ENCODE data around the gene CPD. TPM values are rescaled to one million over a fixed set of nuclear protein-coding genes. Genes with fewer than 3 reads are reported as not detected.

Gene CPD
- total RNA-seq, 1 donor from 2014 or later: 51.2 TPM

GRCh38 chr17:30352240-30352814 is 26.4 kb upstream of the CPD start:
- H3K27ac Mint-ChIP-seq (ENCODE audit: unreplicated experiment): no peak overlapping the region
- Histone ChIP-seq H3K27ac (ENCODE audit: low read depth, low read length) (no peak overlapping the region), H3K9me3 (ENCODE audit: insufficient read depth, low read depth, low read length) (no peaks in the 10 kb centered on the region), H2AFZ (ENCODE audit: low read depth, low read length) (no peak overlapping the region), H3K4me1 (ENCODE audit: insufficient read depth, low read length) (no peaks in the 10 kb centered on the region), H3K79me2 (ENCODE audit: insufficient read depth, low read length) (no peaks in the 10 kb centered on the region), H4K20me1 (ENCODE audit: insufficient read depth, low read length) (no peaks in the 10 kb centered on the region), H3K4me3 (ENCODE audit: insufficient read depth, low read depth, low read length) (no peak overlapping the region), H3K4me2 (ENCODE audit: low read length) (no peak overlapping the region), H3K9ac (ENCODE audit: low read length) (no peak overlapping the region), H3K27me3 (ENCODE audit: insufficient read depth, low read length) (peaks cover 2% of the 10 kb centered on the region), H3K36me3 (ENCODE audit: insufficient read depth, low read length) (no peaks in the 10 kb centered on the region)
- no peak for FAIRE-seq
- peaks cover 6% of the 10 kb centered on the region for H3K27me3 Mint-ChIP-seq (ENCODE audit: low read depth, unreplicated experiment)
- no peak overlapping the region for H3K4me3 Mint-ChIP-seq (ENCODE audit: unreplicated experiment)
- TF ChIP-seq CTCF (IDR thresholded peaks at IDR 0.05; ENCODE audit: insufficient read depth, low read depth, low read length) (no peak), EZH2 (IDR thresholded peaks at IDR 0.05; ENCODE audit: insufficient read depth, low read length) (no peak)
- no peak for DNase-seq (ENCODE audit: low read depth)
- H3K36me3 Mint-ChIP-seq (ENCODE audit: low read depth, unreplicated experiment): no peaks in the 10 kb centered on the region
- H3K9me3 Mint-ChIP-seq (ENCODE audit: unreplicated experiment): no peaks in the 10 kb centered on the region
- no peaks in the 10 kb centered on the region for H3K4me1 Mint-ChIP-seq (ENCODE audit: low read depth, unreplicated experiment)

GRCh38 chr17:30354701-30355100 is 24.0 kb upstream of the CPD start:
- H2AFZ ChIP-seq (ENCODE audit: low read depth, low read length): no peak overlapping the region
- no peaks in the 10 kb centered on the region for H3K9me3 Mint-ChIP-seq (ENCODE audit: unreplicated experiment)
- no peak overlapping the region for H3K27ac Mint-ChIP-seq (ENCODE audit: unreplicated experiment)
- H3K27me3 ChIP-seq (ENCODE audit: insufficient read depth, low read length): no peaks in the 10 kb centered on the region
- H3K36me3 ChIP-seq (ENCODE audit: insufficient read depth, low read length): no peaks in the 10 kb centered on the region
- H3K4me1 Mint-ChIP-seq (ENCODE audit: low read depth, unreplicated experiment): no peaks in the 10 kb centered on the region
- no peak overlapping the region for H3K4me3 Mint-ChIP-seq (ENCODE audit: unreplicated experiment)
- FAIRE-seq (no peak), DNase-seq (ENCODE audit: low read depth) (no peak)
- H3K27me3 Mint-ChIP-seq (ENCODE audit: low read depth, unreplicated experiment): peaks cover 3% of the 10 kb centered on the region
- H3K27ac ChIP-seq (ENCODE audit: low read depth, low read length): no peak overlapping the region
- no peaks in the 10 kb centered on the region for H3K9me3 ChIP-seq (ENCODE audit: insufficient read depth, low read depth, low read length)
- H3K4me1 ChIP-seq (ENCODE audit: insufficient read depth, low read length): no peaks in the 10 kb centered on the region
- no peaks in the 10 kb centered on the region for H3K36me3 Mint-ChIP-seq (ENCODE audit: low read depth, unreplicated experiment)
- no peak overlapping the region for H3K4me2 ChIP-seq (ENCODE audit: low read length)
- H4K20me1 ChIP-seq (ENCODE audit: insufficient read depth, low read length): no peaks in the 10 kb centered on the region
- H3K9ac ChIP-seq (ENCODE audit: low read length): no peak overlapping the region
- TF ChIP-seq EZH2 (IDR thresholded peaks at IDR 0.05; ENCODE audit: insufficient read depth, low read length) (no peak), CTCF (IDR thresholded peaks at IDR 0.05; ENCODE audit: insufficient read depth, low read depth, low read length) (no peak)
- H3K4me3 ChIP-seq (ENCODE audit: insufficient read depth, low read depth, low read length): no peak overlapping the region
- no peaks in the 10 kb centered on the region for H3K79me2 ChIP-seq (ENCODE audit: insufficient read depth, low read length)

DNA sequence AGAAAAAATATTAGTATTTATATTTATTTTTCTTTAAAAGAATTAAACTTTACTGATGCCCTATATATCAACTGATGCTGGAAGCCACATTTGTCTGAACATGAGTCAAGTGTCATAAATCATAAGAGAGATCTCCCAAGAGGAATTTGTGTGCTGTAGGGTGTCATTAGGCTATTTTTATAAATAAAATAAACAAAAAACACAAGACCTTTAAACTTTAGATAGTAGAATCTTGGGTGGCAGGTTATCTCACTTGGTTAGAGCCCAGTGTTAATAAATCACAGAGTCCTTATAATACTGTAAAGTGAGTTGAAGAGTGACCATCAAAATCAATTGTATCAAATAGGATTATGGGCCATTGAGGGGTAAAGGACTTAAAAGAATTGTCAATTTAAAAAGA is 21.3 kb upstream of the CPD start:
- TF ChIP-seq CTCF (IDR thresholded peaks at IDR 0.05; ENCODE audit: insufficient read depth, low read depth, low read length): no peak
- TF ChIP-seq EZH2 (IDR thresholded peaks at IDR 0.05; ENCODE audit: insufficient read depth, low read length): no peak
- Histone ChIP-seq H3K79me2 (ENCODE audit: insufficient read depth, low read length) (no peaks in the 10 kb centered on the region), H3K27me3 (ENCODE audit: insufficient read depth, low read length) (no peaks in the 10 kb centered on the region), H3K4me1 (ENCODE audit: insufficient read depth, low read length) (no peaks in the 10 kb centered on the region), H3K27ac (ENCODE audit: low read depth, low read length) (no peak overlapping the region), H3K9me3 (ENCODE audit: insufficient read depth, low read depth, low read length) (no peaks in the 10 kb centered on the region), H3K4me3 (ENCODE audit: insufficient read depth, low read depth, low read length) (no peak overlapping the region), H3K9ac (ENCODE audit: low read length) (no peak overlapping the region), H3K36me3 (ENCODE audit: insufficient read depth, low read length) (no peaks in the 10 kb centered on the region), H2AFZ (ENCODE audit: low read depth, low read length) (no peak overlapping the region), H4K20me1 (ENCODE audit: insufficient read depth, low read length) (no peaks in the 10 kb centered on the region), H3K4me2 (ENCODE audit: low read length) (no peak overlapping the region)
- Mint-ChIP-seq H3K4me1 (ENCODE audit: low read depth, unreplicated experiment) (no peaks in the 10 kb centered on the region), H3K9me3 (ENCODE audit: unreplicated experiment) (peaks cover 1% of the 10 kb centered on the region), H3K36me3 (ENCODE audit: low read depth, unreplicated experiment) (no peaks in the 10 kb centered on the region), H3K27me3 (ENCODE audit: low read depth, unreplicated experiment) (peaks cover 3% of the 10 kb centered on the region), H3K4me3 (ENCODE audit: unreplicated experiment) (no peak overlapping the region), H3K27ac (ENCODE audit: unreplicated experiment) (no peak overlapping the region)
- no peak for FAIRE-seq
- DNase-seq (ENCODE audit: low read depth): no peak

Data from astrocyte (in vitro differentiated cells and primary cell).